ENCODE results near the gene GALNT17.

- TF ChIP-seq EZH2 (IDR thresholded peaks at IDR 0.05) (no peak), POLR2AphosphoS5 (IDR thresholded peaks at IDR 0.05; ENCODE audit: borderline replicate concordance, low read depth, low read length) (peak; percentile 27; the same call in 1 of the 2 replicates), FOXP2 (optimal IDR thresholded peaks at IDR 0.05; ENCODE audit: control extremely low read depth, extremely low read length, insufficient read depth) (peak; percentile 44)
Observed at GRCh38 chr7:71733107-71733870, 601.3 kb downstream of the GALNT17 start.
